Neural cell (in vitro differentiated cells): ENCODE results near the gene CACNA2D4. TPM values are rescaled to one million over a fixed set of nuclear protein-coding genes. Genes with fewer than 3 reads are reported as not detected.

Experiments used
- H2AFZ ChIP-seq: fragments of 200-600, 300-800 bp; sonication (generic), shearing (Covaris generic); 2 replicates; pipeline ENCODE4 v1.6.0; 2014; ENCODE audit warnings: low read depth, mild to moderate bottlenecking, antibody characterized with exemption, low read length, moderate library complexity
- H3F3A ChIP-seq: fragments of 200-600 bp; shearing (Covaris generic); 2 replicates; pipeline ENCODE4 v1.6.1; 2016; ENCODE audit warnings: mild to moderate bottlenecking, moderate library complexity, mixed read lengths, antibody characterized with exemption, low read length; ENCODE audit not compliant: insufficient read depth, poor library complexity, severe bottlenecking
- H3K27ac ChIP-seq: fragments of 200-600, 300-800 bp; sonication (generic), shearing (Covaris generic); 2 replicates; pipeline ENCODE4 v1.5.1; 2014; ENCODE audit warnings: mild to moderate bottlenecking, low read length, moderate library complexity
- H3K27me3 ChIP-seq: fragments of 300-800, 200-600 bp; sonication (generic), shearing (Covaris generic); 2 replicates; pipeline ENCODE4 v1.6.0; 2014; ENCODE audit warnings: mild to moderate bottlenecking, low read depth, low read length, moderate library complexity; ENCODE audit not compliant: insufficient read depth
- H3K36me3 ChIP-seq: fragments of 300-800, 200-600 bp; sonication (generic), shearing (Covaris generic); 2 replicates; pipeline ENCODE4 v1.5.1; 2014; ENCODE audit warnings: mild to moderate bottlenecking, antibody characterized with exemption, low read length, moderate library complexity; ENCODE audit not compliant: insufficient read depth
- H3K4me2 ChIP-seq: fragments of 300-800, 200-600 bp; sonication (generic), shearing (Covaris generic); 2 replicates; pipeline ENCODE4 v1.6.0; 2014; ENCODE audit warnings: mild to moderate bottlenecking, low read length
- H3K4me3 ChIP-seq: fragments of 300-800, 200-600 bp; sonication (generic), shearing (Covaris generic); 2 replicates; pipeline ENCODE4 v1.5.1; 2014; ENCODE audit warnings: mild to moderate bottlenecking, low read length, moderate library complexity
- H3K79me2 ChIP-seq: fragments of 200-600 bp; shearing (Covaris generic); replicated peaks from 2 replicates; pipeline ENCODE4 v1.6.0; 2014; ENCODE audit warnings: mild to moderate bottlenecking, low read length, moderate library complexity; ENCODE audit not compliant: insufficient read depth
- H3K9ac ChIP-seq: fragments of 300-800, 200-600 bp; sonication (generic), shearing (Covaris generic); 2 replicates; pipeline ENCODE4 v1.6.1; 2016; ENCODE audit warnings: mild to moderate bottlenecking, low read length, mixed read lengths
- H3K9me2 ChIP-seq: fragments of 200-600 bp; shearing (Covaris generic); 2 replicates; pipeline ENCODE4 v1.6.1; 2016; ENCODE audit warnings: mild to moderate bottlenecking, low read length, mixed read lengths; ENCODE audit not compliant: insufficient read depth
- H3K9me3 ChIP-seq: fragments of 200-600, 300-800 bp; sonication (generic), shearing (Covaris generic); 2 replicates; pipeline ENCODE4 v1.6.1; 2016; ENCODE audit warnings: mild to moderate bottlenecking, mixed run types, low read length, moderate library complexity, mixed read lengths
- H4K20me1 ChIP-seq: fragments of 200-600 bp; shearing (Covaris generic); 2 replicates; pipeline ENCODE4 v1.6.1; 2016; ENCODE audit warnings: mild to moderate bottlenecking, mixed run types; ENCODE audit not compliant: insufficient read depth
- EP300 ChIP-seq: fragments of 450-650 bp; conservative IDR thresholded peaks from 2 replicates; pipeline ENCODE4 v1.6.1; 2014; ENCODE audit warnings: antibody characterized with exemption, mild to moderate bottlenecking, moderate library complexity; ENCODE audit not compliant: poor library complexity, severe bottlenecking
- EZH2 ChIP-seq: fragments of 200-600, 300-800 bp; shearing (Covaris generic), sonication (generic); IDR thresholded peaks from 2 replicates; pipeline ENCODE4 v1.6.1; 2014; ENCODE audit warnings: antibody characterized with exemption, low read length, borderline replicate concordance, mild to moderate bottlenecking; ENCODE audit not compliant: insufficient read depth, poor library complexity, severe bottlenecking
- MXI1 ChIP-seq: fragments of 450-650 bp; conservative IDR thresholded peaks from 2 replicates; pipeline ENCODE4 v1.6.1; 2014; ENCODE audit warnings: antibody characterized with exemption, mild to moderate bottlenecking; ENCODE audit not compliant: poor library complexity, severe bottlenecking
- POLR2AphosphoS5 ChIP-seq: IDR thresholded peaks from 2 replicates; pipeline ENCODE4 v1.6.1; 2012
- RAD21 ChIP-seq: fragments of 450-650 bp; conservative IDR thresholded peaks from 2 replicates; pipeline ENCODE4 v1.6.1; 2014; ENCODE audit warnings: antibody characterized with exemption, mild to moderate bottlenecking, moderate library complexity
- SMC3 ChIP-seq: fragments of 450-650 bp; conservative IDR thresholded peaks from 2 replicates; pipeline ENCODE4 v1.6.1; 2014; ENCODE audit warnings: antibody characterized with exemption, mild to moderate bottlenecking, moderate library complexity; ENCODE audit not compliant: poor library complexity
- TAF1 ChIP-seq: IDR thresholded peaks from 2 replicates; pipeline ENCODE4 v1.6.1; 2012; ENCODE audit warnings: low read depth
- polyA plus RNA-seq: library from polyadenylated mRNA; depleted of rRNA; stranded (reverse); fragments of >200 nt; gene quantifications from 2 replicates; pipeline ENCODE4 v1.2.3, GENCODE V29; 2014
- TF ChIP-seq, protein P1 (sequence below): IDR thresholded peaks from 2 replicates; pipeline ENCODE4 v1.6.1; 2012; ENCODE audit warnings: borderline replicate concordance
- TF ChIP-seq, protein P2 (sequence below): fragments of 450-650 bp; IDR thresholded peaks from 2 replicates; pipeline ENCODE4 v1.5.1; 2014; ENCODE audit warnings: antibody characterized with exemption, mild to moderate bottlenecking, moderate library complexity; ENCODE audit not compliant: poor library complexity, severe bottlenecking

Gene CACNA2D4
- polyA plus RNA-seq, 1 donor from 2014 or later, result not detected

DNA sequence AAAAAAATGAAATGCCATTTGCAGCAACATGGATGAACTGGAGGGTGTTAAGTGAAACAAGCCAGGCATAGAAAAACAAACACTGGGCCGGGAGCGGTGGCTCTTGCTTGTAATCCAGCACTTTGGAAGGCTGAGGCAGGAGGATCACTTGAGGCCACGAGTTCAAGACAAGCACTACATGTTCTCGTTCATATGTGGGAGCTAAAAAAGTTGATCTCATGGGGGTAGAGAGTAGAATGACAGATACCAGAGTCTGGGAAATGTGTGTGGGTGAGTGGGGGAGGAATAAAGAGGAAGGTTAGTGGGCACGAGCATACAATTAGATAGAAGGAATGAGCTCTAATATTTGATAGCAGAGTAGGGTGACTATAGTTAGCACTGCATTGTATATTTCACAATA, 21.5 kb downstream of the CACNA2D4 start:
- Histone ChIP-seq H3F3A (no peaks in the 10 kb centered on the region), H3K4me2 (no peak overlapping the region), H3K27me3 (no peaks in the 10 kb centered on the region), H3K36me3 (no peaks in the 10 kb centered on the region), H3K79me2 (no peaks in the 10 kb centered on the region), H3K4me3 (no peak overlapping the region), H4K20me1 (no peaks in the 10 kb centered on the region), H3K9ac (no peak overlapping the region), H2AFZ (no peak overlapping the region), H3K9me2 (no peaks in the 10 kb centered on the region), H3K27ac (no peak overlapping the region), H3K9me3 (no peaks in the 10 kb centered on the region)
- TF ChIP-seq, protein P1, sequence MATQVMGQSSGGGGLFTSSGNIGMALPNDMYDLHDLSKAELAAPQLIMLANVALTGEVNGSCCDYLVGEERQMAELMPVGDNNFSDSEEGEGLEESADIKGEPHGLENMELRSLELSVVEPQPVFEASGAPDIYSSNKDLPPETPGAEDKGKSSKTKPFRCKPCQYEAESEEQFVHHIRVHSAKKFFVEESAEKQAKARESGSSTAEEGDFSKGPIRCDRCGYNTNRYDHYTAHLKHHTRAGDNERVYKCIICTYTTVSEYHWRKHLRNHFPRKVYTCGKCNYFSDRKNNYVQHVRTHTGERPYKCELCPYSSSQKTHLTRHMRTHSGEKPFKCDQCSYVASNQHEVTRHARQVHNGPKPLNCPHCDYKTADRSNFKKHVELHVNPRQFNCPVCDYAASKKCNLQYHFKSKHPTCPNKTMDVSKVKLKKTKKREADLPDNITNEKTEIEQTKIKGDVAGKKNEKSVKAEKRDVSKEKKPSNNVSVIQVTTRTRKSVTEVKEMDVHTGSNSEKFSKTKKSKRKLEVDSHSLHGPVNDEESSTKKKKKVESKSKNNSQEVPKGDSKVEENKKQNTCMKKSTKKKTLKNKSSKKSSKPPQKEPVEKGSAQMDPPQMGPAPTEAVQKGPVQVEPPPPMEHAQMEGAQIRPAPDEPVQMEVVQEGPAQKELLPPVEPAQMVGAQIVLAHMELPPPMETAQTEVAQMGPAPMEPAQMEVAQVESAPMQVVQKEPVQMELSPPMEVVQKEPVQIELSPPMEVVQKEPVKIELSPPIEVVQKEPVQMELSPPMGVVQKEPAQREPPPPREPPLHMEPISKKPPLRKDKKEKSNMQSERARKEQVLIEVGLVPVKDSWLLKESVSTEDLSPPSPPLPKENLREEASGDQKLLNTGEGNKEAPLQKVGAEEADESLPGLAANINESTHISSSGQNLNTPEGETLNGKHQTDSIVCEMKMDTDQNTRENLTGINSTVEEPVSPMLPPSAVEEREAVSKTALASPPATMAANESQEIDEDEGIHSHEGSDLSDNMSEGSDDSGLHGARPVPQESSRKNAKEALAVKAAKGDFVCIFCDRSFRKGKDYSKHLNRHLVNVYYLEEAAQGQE, result no peak
- TF ChIP-seq, protein P2, sequence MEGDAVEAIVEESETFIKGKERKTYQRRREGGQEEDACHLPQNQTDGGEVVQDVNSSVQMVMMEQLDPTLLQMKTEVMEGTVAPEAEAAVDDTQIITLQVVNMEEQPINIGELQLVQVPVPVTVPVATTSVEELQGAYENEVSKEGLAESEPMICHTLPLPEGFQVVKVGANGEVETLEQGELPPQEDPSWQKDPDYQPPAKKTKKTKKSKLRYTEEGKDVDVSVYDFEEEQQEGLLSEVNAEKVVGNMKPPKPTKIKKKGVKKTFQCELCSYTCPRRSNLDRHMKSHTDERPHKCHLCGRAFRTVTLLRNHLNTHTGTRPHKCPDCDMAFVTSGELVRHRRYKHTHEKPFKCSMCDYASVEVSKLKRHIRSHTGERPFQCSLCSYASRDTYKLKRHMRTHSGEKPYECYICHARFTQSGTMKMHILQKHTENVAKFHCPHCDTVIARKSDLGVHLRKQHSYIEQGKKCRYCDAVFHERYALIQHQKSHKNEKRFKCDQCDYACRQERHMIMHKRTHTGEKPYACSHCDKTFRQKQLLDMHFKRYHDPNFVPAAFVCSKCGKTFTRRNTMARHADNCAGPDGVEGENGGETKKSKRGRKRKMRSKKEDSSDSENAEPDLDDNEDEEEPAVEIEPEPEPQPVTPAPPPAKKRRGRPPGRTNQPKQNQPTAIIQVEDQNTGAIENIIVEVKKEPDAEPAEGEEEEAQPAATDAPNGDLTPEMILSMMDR, result no peak
- no peak for TF ChIP-seq MXI1

DNA sequence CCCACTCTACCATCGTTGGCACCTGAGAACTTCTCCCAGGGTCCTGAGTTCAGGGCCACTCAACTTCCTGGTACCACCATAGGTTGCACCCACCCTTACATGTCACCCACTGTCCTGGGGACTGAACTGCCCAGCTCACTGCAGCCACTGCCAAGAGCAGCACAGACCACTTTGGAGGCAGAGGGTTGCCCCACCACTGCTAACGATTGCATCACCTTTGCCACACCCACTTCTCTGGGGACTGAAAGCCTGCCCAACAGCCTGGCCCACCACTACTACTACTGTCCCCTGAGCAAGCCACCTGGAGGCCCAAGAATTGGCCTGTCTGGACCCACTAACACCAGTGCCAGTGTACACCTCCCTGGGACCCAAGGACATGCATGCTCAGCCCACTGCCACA, 27.6 kb downstream of the CACNA2D4 start:
- H3K27me3 ChIP-seq, result no peaks in the 10 kb centered on the region
- H3K9me2 ChIP-seq, result no peaks in the 10 kb centered on the region
- H3K4me2 ChIP-seq, result no peak overlapping the region
- TF ChIP-seq EZH2 (no peak), TAF1 (no peak), MXI1 (no peak), SMC3 (no peak), RAD21 (no peak), EP300 (no peak), POLR2AphosphoS5 (no peak)
- TF ChIP-seq, protein P2, result no peak
- TF ChIP-seq, protein P1, result no peak
- no peak overlapping the region for H3K27ac ChIP-seq
- H3K9me3 ChIP-seq, result peaks cover 3% of the 10 kb centered on the region
- H3K79me2 ChIP-seq, result no peaks in the 10 kb centered on the region
- H3F3A ChIP-seq, result no peaks in the 10 kb centered on the region
- no peak overlapping the region for H3K4me3 ChIP-seq
- H3K36me3 ChIP-seq, result no peaks in the 10 kb centered on the region
- H3K9ac ChIP-seq, result no peak overlapping the region
- no peak overlapping the region for H2AFZ ChIP-seq
- no peaks in the 10 kb centered on the region for H4K20me1 ChIP-seq
